ENCODE data around the gene EIF4EBP2. TPM values are rescaled to one million over a fixed set of nuclear protein-coding genes. Genes with fewer than 3 reads are reported as not detected.

The EIF4EBP2 gene
- total RNA-seq, 1 experiment from 2014 or later: 91.9 TPM

- CTCF ChIA-PET: no interaction called here
- H3K4me3 ChIP-seq (ENCODE audit: low read depth, low read length, poor library complexity, severe bottlenecking): no peak overlapping the region
- intact Hi-C loops (cut with micrococcal nuclease; ENCODE audit: unreplicated experiment): no loop called here
- no peaks in the 10 kb centered on the region for H3K9me3 ChIP-seq (ENCODE audit: low read depth, low read length, poor library complexity, severe bottlenecking)
- DNase-seq (ENCODE audit: low spot score): no peak
- peak overlapping the region; percentile 55 for H3K27ac ChIP-seq (ENCODE audit: low read depth, low read length, poor library complexity, severe bottlenecking)
- H3K4me1 ChIP-seq (ENCODE audit: insufficient read depth, low read length, poor library complexity, severe bottlenecking): peaks cover 51% of the 10 kb centered on the region
- POLR2A ChIA-PET (ENCODE audit: low non-redundant PET): no interaction called here
- no peaks in the 10 kb centered on the region for H3K27me3 ChIP-seq (replicated peaks; ENCODE audit: insufficient read depth, low read depth, low read length, poor library complexity)
- no peaks in the 10 kb centered on the region for H3K36me3 ChIP-seq (ENCODE audit: insufficient read depth, low read length, poor library complexity, severe bottlenecking)
- no TSS peak for BruUV-seq (replicated peaks)
- TF ChIP-seq, protein P1, sequence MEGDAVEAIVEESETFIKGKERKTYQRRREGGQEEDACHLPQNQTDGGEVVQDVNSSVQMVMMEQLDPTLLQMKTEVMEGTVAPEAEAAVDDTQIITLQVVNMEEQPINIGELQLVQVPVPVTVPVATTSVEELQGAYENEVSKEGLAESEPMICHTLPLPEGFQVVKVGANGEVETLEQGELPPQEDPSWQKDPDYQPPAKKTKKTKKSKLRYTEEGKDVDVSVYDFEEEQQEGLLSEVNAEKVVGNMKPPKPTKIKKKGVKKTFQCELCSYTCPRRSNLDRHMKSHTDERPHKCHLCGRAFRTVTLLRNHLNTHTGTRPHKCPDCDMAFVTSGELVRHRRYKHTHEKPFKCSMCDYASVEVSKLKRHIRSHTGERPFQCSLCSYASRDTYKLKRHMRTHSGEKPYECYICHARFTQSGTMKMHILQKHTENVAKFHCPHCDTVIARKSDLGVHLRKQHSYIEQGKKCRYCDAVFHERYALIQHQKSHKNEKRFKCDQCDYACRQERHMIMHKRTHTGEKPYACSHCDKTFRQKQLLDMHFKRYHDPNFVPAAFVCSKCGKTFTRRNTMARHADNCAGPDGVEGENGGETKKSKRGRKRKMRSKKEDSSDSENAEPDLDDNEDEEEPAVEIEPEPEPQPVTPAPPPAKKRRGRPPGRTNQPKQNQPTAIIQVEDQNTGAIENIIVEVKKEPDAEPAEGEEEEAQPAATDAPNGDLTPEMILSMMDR (conservative IDR thresholded peaks at IDR 0.05; ENCODE audit: low read depth, low read length): no peak
- no peak for TF ChIP-seq EZH2 (IDR thresholded peaks at IDR 0.05; ENCODE audit: borderline replicate concordance, low read depth, low read length, poor library complexity, severe bottlenecking)
Measured at GRCh38 chr10:70357565-70357964, 46.4 kb upstream of the EIF4EBP2 start.

DNA sequence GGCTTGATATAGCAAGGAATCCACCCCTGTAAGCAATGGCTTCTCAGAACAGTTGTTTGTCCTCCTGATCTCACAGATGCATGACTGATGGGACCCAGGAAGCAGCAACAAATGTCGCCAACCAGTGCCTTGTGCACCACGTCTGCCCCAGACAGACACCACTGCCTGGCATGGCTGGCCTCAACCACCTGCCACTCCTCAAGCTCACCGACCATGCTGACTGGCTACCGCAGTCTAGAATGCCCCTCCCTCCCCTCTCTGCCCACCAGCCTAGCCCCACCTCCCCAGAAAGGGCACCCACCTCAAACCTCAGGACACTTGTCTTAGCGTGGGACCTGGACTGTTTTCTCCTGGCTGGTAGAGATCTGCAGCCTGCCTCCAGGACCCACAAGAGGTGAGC, 45.5 kb upstream of the EIF4EBP2 start:
- H3K4me3 ChIP-seq (ENCODE audit: low read depth, low read length, poor library complexity, severe bottlenecking): no peak overlapping the region
- no TSS peak for BruUV-seq (replicated peaks)
- H3K27me3 ChIP-seq (replicated peaks; ENCODE audit: insufficient read depth, low read depth, low read length, poor library complexity): no peaks in the 10 kb centered on the region
- ChIA-PET POLR2A (ENCODE audit: low non-redundant PET) (no interaction called here), CTCF (no interaction called here)
- H3K9me3 ChIP-seq (ENCODE audit: low read depth, low read length, poor library complexity, severe bottlenecking): no peaks in the 10 kb centered on the region
- DNase-seq (ENCODE audit: low spot score): no peak
- intact Hi-C loops (cut with micrococcal nuclease; ENCODE audit: unreplicated experiment): no loop called here
- H3K27ac ChIP-seq (ENCODE audit: low read depth, low read length, poor library complexity, severe bottlenecking): no peak overlapping the region
- TF ChIP-seq, protein P1 (conservative IDR thresholded peaks at IDR 0.05; ENCODE audit: low read depth, low read length): no peak
- no peak for TF ChIP-seq EZH2 (IDR thresholded peaks at IDR 0.05; ENCODE audit: borderline replicate concordance, low read depth, low read length, poor library complexity, severe bottlenecking)
- no peaks in the 10 kb centered on the region for H3K36me3 ChIP-seq (ENCODE audit: insufficient read depth, low read length, poor library complexity, severe bottlenecking)
- peaks cover 45% of the 10 kb centered on the region for H3K4me1 ChIP-seq (ENCODE audit: insufficient read depth, low read length, poor library complexity, severe bottlenecking)

- no peak for TF ChIP-seq EZH2 (IDR thresholded peaks at IDR 0.05; ENCODE audit: borderline replicate concordance, low read depth, low read length, poor library complexity, severe bottlenecking)
- TF ChIP-seq, protein P1 (conservative IDR thresholded peaks at IDR 0.05; ENCODE audit: low read depth, low read length): no peak
- Histone ChIP-seq H3K4me3 (ENCODE audit: low read depth, low read length, poor library complexity, severe bottlenecking) (no peak overlapping the region), H3K4me1 (ENCODE audit: insufficient read depth, low read length, poor library complexity, severe bottlenecking) (peaks cover 45% of the 10 kb centered on the region), H3K27ac (ENCODE audit: low read depth, low read length, poor library complexity, severe bottlenecking) (no peak overlapping the region), H3K36me3 (ENCODE audit: insufficient read depth, low read length, poor library complexity, severe bottlenecking) (no peaks in the 10 kb centered on the region), H3K27me3 (replicated peaks; ENCODE audit: insufficient read depth, low read depth, low read length, poor library complexity) (no peaks in the 10 kb centered on the region), H3K9me3 (ENCODE audit: low read depth, low read length, poor library complexity, severe bottlenecking) (no peaks in the 10 kb centered on the region)
- no TSS peak for BruUV-seq (replicated peaks)
- ChIA-PET POLR2A (ENCODE audit: low non-redundant PET) (no interaction called here), CTCF (no interaction called here)
- intact Hi-C loops (cut with micrococcal nuclease; ENCODE audit: unreplicated experiment): no loop called here
- DNase-seq (ENCODE audit: low spot score): no peak
Measured at GRCh38 chr10:70359017-70359550, 44.9 kb upstream of the EIF4EBP2 start.

Measured in A673 (cell line).